IMR-90 (cell line): ENCODE results near the gene UBASH3A. TPM values are rescaled to one million over a fixed set of nuclear protein-coding genes. Genes with fewer than 3 reads are reported as not detected.

Experiments used
- ATAC-seq: fragments of 200-7000 bp; cut with Tn5 transposase; 2 replicates; pipeline ENCODE4 v1.9.1; 2020; ENCODE audit warnings: low read depth, mild to moderate bottlenecking, moderate library complexity
- BruUV-seq: library from RNA; stranded (reverse); fragments of 400-500 nt; replicated peaks from 2 replicates; lab custom pipeline; 2021; lab: Mats Ljungman, UMichigan
- CTCF ChIA-PET: fragments of 300-600 bp; formaldehyde crosslinking; extraction: SDS; loops from one replicate; lab custom pipeline; 2021; ENCODE audit warnings: antibody characterized with exemption; lab: Yijun Ruan, JAX
- POLR2A ChIA-PET: fragments of 300-600 bp; sonication (Branson Sonifier 250); formaldehyde crosslinking; loops from one replicate; lab custom pipeline; 2022; ENCODE audit warnings: antibody characterized with exemption; ENCODE audit not compliant: unreplicated experiment; lab: Charles Lee
- DNase-seq: peaks from one replicate; pipeline ENCODE4 v3.0.0; 2013
- H2AFZ ChIP-seq: replicated peaks from 2 replicates; pipeline ENCODE3; 2013; ENCODE audit warnings: low read length, mild to moderate bottlenecking; ENCODE audit not compliant: poor library complexity
- H2AK5ac ChIP-seq: 2 replicates; pipeline ENCODE4 v1.6.1; 2013; ENCODE audit warnings: low read depth, low read length, inconsistent platforms
- H2AK9ac ChIP-seq: replicated peaks from 2 replicates; pipeline ENCODE3; 2013; ENCODE audit warnings: mild to moderate bottlenecking, low read depth, low read length, moderate library complexity; ENCODE audit not compliant: poor library complexity
- H2BK120ac ChIP-seq: 2 replicates; pipeline ENCODE4 v1.6.1; 2013; ENCODE audit warnings: low read depth, low read length, inconsistent platforms
- H2BK15ac ChIP-seq: 3 replicates; pipeline ENCODE4 v1.6.1; 2013; ENCODE audit warnings: low read depth, low read length, inconsistent platforms
- H2BK20ac ChIP-seq: 2 replicates; pipeline ENCODE4 v1.6.1; 2013; ENCODE audit warnings: low read depth, mild to moderate bottlenecking, inconsistent platforms, low read length, moderate library complexity
- H2BK5ac ChIP-seq: 2 replicates; pipeline ENCODE4 v1.6.1; 2013; ENCODE audit warnings: mild to moderate bottlenecking, low read depth, low read length, inconsistent platforms; ENCODE audit not compliant: poor library complexity, severe bottlenecking
- H3K14ac ChIP-seq: replicated peaks from 2 replicates; pipeline ENCODE4 v1.6.1; 2013; ENCODE audit warnings: low read depth, low read length, inconsistent platforms
- H3K18ac ChIP-seq: 2 replicates; pipeline ENCODE4 v1.6.1; 2013; ENCODE audit warnings: low read depth, low read length, control low read depth
- H3K23ac ChIP-seq: 2 replicates; pipeline ENCODE4 v1.6.1; 2013; ENCODE audit warnings: low read depth, low read length, inconsistent platforms
- H3K27ac ChIP-seq: 2 replicates; pipeline ENCODE4 v1.5.1; 2013; ENCODE audit warnings: mild to moderate bottlenecking, control low read depth, low read length; ENCODE audit not compliant: insufficient read depth
- H3K27me3 ChIP-seq: 2 replicates; pipeline ENCODE4 v1.6.1; 2013; ENCODE audit warnings: low read length; ENCODE audit not compliant: control insufficient read depth, insufficient read depth
- H3K36me3 ChIP-seq: 2 replicates; pipeline ENCODE4 v1.6.1; 2013; ENCODE audit warnings: low read length, mixed read lengths; ENCODE audit not compliant: control insufficient read depth, insufficient read depth
- H3K4ac ChIP-seq: 2 replicates; pipeline ENCODE4 v1.6.1; 2013; ENCODE audit warnings: low read depth, low read length, inconsistent platforms
- H3K4me1 ChIP-seq: 2 replicates; pipeline ENCODE4 v1.6.1; 2013; ENCODE audit warnings: low read length, mixed read lengths; ENCODE audit not compliant: control insufficient read depth, insufficient read depth
- H3K4me2 ChIP-seq: 2 replicates; pipeline ENCODE4 v1.6.1; 2013; ENCODE audit warnings: low read depth, mild to moderate bottlenecking, control low read depth, low read length, moderate library complexity
- H3K4me3 ChIP-seq: 2 replicates; pipeline ENCODE4 v1.5.1; 2013; ENCODE audit warnings: low read depth, mild to moderate bottlenecking, control low read depth, low read length, moderate library complexity; ENCODE audit not compliant: insufficient read depth
- H3K56ac ChIP-seq: 2 replicates; pipeline ENCODE4 v1.6.1; 2013; ENCODE audit warnings: low read length, inconsistent platforms; ENCODE audit not compliant: insufficient read depth; ENCODE audit errors: extremely low read depth
- H3K79me1 ChIP-seq, 2 experiments: 2 replicates each; pipeline ENCODE4 v1.6.1; 2013; ENCODE audit warnings: low read length in 2 of 2, inconsistent platforms in 1 of 2, low read depth in 1 of 2
- H3K9ac ChIP-seq: 2 replicates; pipeline ENCODE4 v1.6.1; 2013; ENCODE audit warnings: low read depth, low read length, control low read depth
- H3K9me1 ChIP-seq: 2 replicates; pipeline ENCODE4 v1.6.1; 2013; ENCODE audit warnings: low read length, inconsistent platforms; ENCODE audit not compliant: insufficient read depth
- H3K9me3 ChIP-seq: 2 replicates; pipeline ENCODE4 v1.6.1; 2013; ENCODE audit warnings: low read length; ENCODE audit not compliant: control insufficient read depth, insufficient read depth
- H4K20me1 ChIP-seq: 2 replicates; pipeline ENCODE4 v1.6.1; 2013; ENCODE audit warnings: low read length, inconsistent platforms; ENCODE audit not compliant: insufficient read depth
- H4K5ac ChIP-seq: 2 replicates; pipeline ENCODE4 v1.6.1; 2013; ENCODE audit warnings: mild to moderate bottlenecking, low read depth, low read length, control low read depth
- H4K8ac ChIP-seq, 2 experiments: 2 replicates each; pipeline ENCODE4 v1.6.1; 2013; ENCODE audit warnings: low read depth in 2 of 2, low read length in 2 of 2, control low read depth in 1 of 2, inconsistent platforms in 1 of 2
- H4K91ac ChIP-seq: 2 replicates; pipeline ENCODE4 v1.6.1; 2013; ENCODE audit warnings: low read depth, low read length, inconsistent platforms; ENCODE audit not compliant: insufficient read depth
- BHLHE40 ChIP-seq: fragments of 150-350 bp; IDR thresholded peaks from 2 replicates; pipeline ENCODE4 v1.6.1; 2016; ENCODE audit warnings: mild to moderate bottlenecking, low read depth, low read length
- CEBPB ChIP-seq: IDR thresholded peaks from 2 replicates; pipeline ENCODE4 v1.6.1; 2012; ENCODE audit warnings: low read depth, low read length, improper control_type of control experiment
- CHD1 ChIP-seq: IDR thresholded peaks from 2 replicates; pipeline ENCODE4 v1.6.1; 2012; ENCODE audit warnings: low read depth, low read length, improper control_type of control experiment
- FOS ChIP-seq: fragments of 150-350 bp; IDR thresholded peaks from 2 replicates; pipeline ENCODE4 v1.6.1; 2016; ENCODE audit warnings: low read depth, low read length
- MAFK ChIP-seq: IDR thresholded peaks from 2 replicates; pipeline ENCODE4 v1.6.1; 2012; ENCODE audit warnings: low read depth, low read length, improper control_type of control experiment
- MAZ ChIP-seq: IDR thresholded peaks from 2 replicates; pipeline ENCODE4 v1.6.1; 2012; ENCODE audit warnings: low read depth, mild to moderate bottlenecking, low read length, improper control_type of control experiment, moderate library complexity, borderline replicate concordance
- MXI1 ChIP-seq: IDR thresholded peaks from 2 replicates; pipeline ENCODE4 v1.6.1; 2012; ENCODE audit warnings: low read depth, mild to moderate bottlenecking, low read length, moderate library complexity, borderline replicate concordance
- NFE2L2 ChIP-seq: fragments of 150-350 bp; IDR thresholded peaks from 2 replicates; pipeline ENCODE4 v1.6.1; 2016; ENCODE audit warnings: low read depth, mild to moderate bottlenecking, low read length
- POLR2A ChIP-seq: IDR thresholded peaks from 2 replicates; pipeline ENCODE4 v1.6.1; 2012; ENCODE audit warnings: mild to moderate bottlenecking, low read depth, low read length
- RAD21 ChIP-seq: IDR thresholded peaks from 2 replicates; pipeline ENCODE4 v1.6.1; 2012; ENCODE audit warnings: low read length, improper control_type of control experiment
- RCOR1 ChIP-seq: IDR thresholded peaks from 2 replicates; pipeline ENCODE4 v1.6.1; 2012; ENCODE audit warnings: mild to moderate bottlenecking, low read length, improper control_type of control experiment; ENCODE audit not compliant: insufficient replicate concordance
- RFX5 ChIP-seq: IDR thresholded peaks from 2 replicates; pipeline ENCODE4 v1.8.0; 2012; ENCODE audit warnings: low read depth, mild to moderate bottlenecking, low read length, moderate library complexity
- SMC3 ChIP-seq: fragments of 150-350 bp; IDR thresholded peaks from 2 replicates; pipeline ENCODE4 v1.6.1; 2016; ENCODE audit warnings: low read depth, mild to moderate bottlenecking, antibody characterized with exemption, low read length, moderate library complexity
- USF2 ChIP-seq: fragments of 150-350 bp; IDR thresholded peaks from 2 replicates; pipeline ENCODE4 v1.6.1; 2017; ENCODE audit warnings: mild to moderate bottlenecking, antibody characterized with exemption, low read length, low read depth
- WGBS, 2 experiments: methylation state at CpG; one replicate each; pipeline versions ENCODE4 v1.1.5 to v1.1.7; 2013; ENCODE audit warnings: missing lambda C conversion rate in 2 of 2; ENCODE audit not compliant: insufficient read length in 1 of 2; ENCODE audit errors: extremely low coverage in 2 of 2; 5-methylcytosine and 5-hydroxymethylcytosine counted together
- dilution Hi-C: fragments of 300-500 bp; cut with HindIII; formaldehyde crosslinking; loops from one replicate; pipeline ENCODE4 v1.14.3; 2018; ENCODE audit warnings: low sequenced_read_pairs; ENCODE audit not compliant: unreplicated experiment
- in situ Hi-C: fragments of 300-500 bp; cut with MboI; formaldehyde crosslinking; loops from 3 replicates; pipeline ENCODE4 v1.14.3; 2019; ENCODE audit warnings: low sequenced_read_pairs, inconsistent platforms, mixed read lengths
- intact Hi-C: fragments of 100-400 bp; cut with micrococcal nuclease; formaldehyde crosslinking; loops from 2 replicates; pipeline ENCODE4 v1.10.0; 2022
- polyA plus RNA-seq, 3 experiments: library from polyadenylated mRNA; depleted of rRNA; stranded (reverse); fragments of >200 nt; gene quantifications; 2 replicates each; pipeline ENCODE4 v1.2.3, GENCODE V29; 2012; ENCODE audit warnings: low replicate concordance in 1 of 3
- total RNA-seq: library from RNA; depleted of rRNA; stranded (reverse); fragments of >200 nt; gene quantifications from 2 replicates; pipeline ENCODE4 v1.2.3, GENCODE V29; 2012
- TF ChIP-seq, protein P1 (sequence below): conservative IDR thresholded peaks from 2 replicates; pipeline ENCODE4 v1.5.1; 2012; ENCODE audit warnings: mild to moderate bottlenecking, low read depth, low read length, improper control_type of control experiment
- TF ChIP-seq, protein P2 (sequence below): fragments of 150-350 bp; IDR thresholded peaks from 2 replicates; pipeline ENCODE4 v1.6.1; 2016; ENCODE audit warnings: low read depth, mild to moderate bottlenecking, low read length, moderate library complexity, borderline replicate concordance

UBASH3A gene
- total and polyA plus RNA-seq, 2 of the 4 experiments (the other 2 are of a cell fraction) = not detected

GRCh38 chr21:42424914-42425541 is 21.3 kb downstream of the UBASH3A start:
- no peak overlapping the region for H2BK20ac ChIP-seq
- H3K4me1 ChIP-seq = no peaks in the 10 kb centered on the region
- H3K27ac ChIP-seq = no peak overlapping the region
- H4K8ac ChIP-seq = no peak overlapping the region
- POLR2A ChIA-PET = no interaction called here
- H3K18ac ChIP-seq = no peak overlapping the region
- no peak overlapping the region for H3K4ac ChIP-seq
- ATAC-seq (no peak), DNase-seq (no peak)
- no peak overlapping the region for H2BK120ac ChIP-seq
- H2AK5ac ChIP-seq = no peak overlapping the region
- H3K4me2 ChIP-seq = no peak overlapping the region
- no peaks in the 10 kb centered on the region for H3K9me3 ChIP-seq
- no peak overlapping the region for H3K14ac ChIP-seq
- H3K79me1 ChIP-seq = no peaks in the 10 kb centered on the region
- H3K4me3 ChIP-seq = no peak overlapping the region
- no TSS peak for BruUV-seq
- 20% methylated on average over 2 of the region's 12 CpGs; no CpG with 5 or more reads in 1 of the 2 experiments for WGBS, 2 experiments
- peaks cover 15% of the 10 kb centered on the region for H3K27me3 ChIP-seq
- CTCF ChIA-PET = no interaction called here
- H4K20me1 ChIP-seq = no peaks in the 10 kb centered on the region
- no peak overlapping the region for H4K91ac ChIP-seq
- H3K9me1 ChIP-seq = no peaks in the 10 kb centered on the region
- H3K9ac ChIP-seq = no peak overlapping the region
- no peak overlapping the region for H4K5ac ChIP-seq
- TF ChIP-seq MAZ (no peak), SMC3 (no peak), CHD1 (no peak), USF2 (no peak), BHLHE40 (no peak), MAFK (no peak), MXI1 (no peak), FOS (no peak), CEBPB (no peak), POLR2A (no peak), NFE2L2 (no peak), RFX5 (no peak), RCOR1 (no peak), RAD21 (no peak)
- TF ChIP-seq, protein P1, sequence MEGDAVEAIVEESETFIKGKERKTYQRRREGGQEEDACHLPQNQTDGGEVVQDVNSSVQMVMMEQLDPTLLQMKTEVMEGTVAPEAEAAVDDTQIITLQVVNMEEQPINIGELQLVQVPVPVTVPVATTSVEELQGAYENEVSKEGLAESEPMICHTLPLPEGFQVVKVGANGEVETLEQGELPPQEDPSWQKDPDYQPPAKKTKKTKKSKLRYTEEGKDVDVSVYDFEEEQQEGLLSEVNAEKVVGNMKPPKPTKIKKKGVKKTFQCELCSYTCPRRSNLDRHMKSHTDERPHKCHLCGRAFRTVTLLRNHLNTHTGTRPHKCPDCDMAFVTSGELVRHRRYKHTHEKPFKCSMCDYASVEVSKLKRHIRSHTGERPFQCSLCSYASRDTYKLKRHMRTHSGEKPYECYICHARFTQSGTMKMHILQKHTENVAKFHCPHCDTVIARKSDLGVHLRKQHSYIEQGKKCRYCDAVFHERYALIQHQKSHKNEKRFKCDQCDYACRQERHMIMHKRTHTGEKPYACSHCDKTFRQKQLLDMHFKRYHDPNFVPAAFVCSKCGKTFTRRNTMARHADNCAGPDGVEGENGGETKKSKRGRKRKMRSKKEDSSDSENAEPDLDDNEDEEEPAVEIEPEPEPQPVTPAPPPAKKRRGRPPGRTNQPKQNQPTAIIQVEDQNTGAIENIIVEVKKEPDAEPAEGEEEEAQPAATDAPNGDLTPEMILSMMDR = no peak
- TF ChIP-seq, protein P2, sequence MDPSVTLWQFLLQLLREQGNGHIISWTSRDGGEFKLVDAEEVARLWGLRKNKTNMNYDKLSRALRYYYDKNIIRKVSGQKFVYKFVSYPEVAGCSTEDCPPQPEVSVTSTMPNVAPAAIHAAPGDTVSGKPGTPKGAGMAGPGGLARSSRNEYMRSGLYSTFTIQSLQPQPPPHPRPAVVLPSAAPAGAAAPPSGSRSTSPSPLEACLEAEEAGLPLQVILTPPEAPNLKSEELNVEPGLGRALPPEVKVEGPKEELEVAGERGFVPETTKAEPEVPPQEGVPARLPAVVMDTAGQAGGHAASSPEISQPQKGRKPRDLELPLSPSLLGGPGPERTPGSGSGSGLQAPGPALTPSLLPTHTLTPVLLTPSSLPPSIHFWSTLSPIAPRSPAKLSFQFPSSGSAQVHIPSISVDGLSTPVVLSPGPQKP = no peak
- no peak overlapping the region for H2AFZ ChIP-seq
- in situ Hi-C loops = no loop called here
- no peaks in the 10 kb centered on the region for H3K36me3 ChIP-seq
- H3K23ac ChIP-seq = no peak overlapping the region
- H3K56ac ChIP-seq = no peak overlapping the region
- H2AK9ac ChIP-seq = no peak overlapping the region
- H2BK15ac ChIP-seq = no peak overlapping the region
- intact Hi-C loops = no loop called here
- H2BK5ac ChIP-seq = no peak overlapping the region
- dilution Hi-C loops = no loop called here
